ENCODE data around the gene RUNX3. TPM values are rescaled to one million over a fixed set of nuclear protein-coding genes. Genes with fewer than 3 reads are reported as not detected.

RUNX3 gene
- total and polyA plus RNA-seq, 2 donors (not counting 1 experiment from before 2014, with no cell fraction given) = 0.48 to 0.66 TPM

- Histone ChIP-seq H3K79me2 (ENCODE audit: control insufficient read depth, insufficient read depth, low read length) (no peaks in the 10 kb centered on the region), H3K9me3 (ENCODE audit: control insufficient read depth, insufficient read depth, low read depth, low read length) (no peaks in the 10 kb centered on the region), H4K20me1 (ENCODE audit: control insufficient read depth, extremely low read depth, insufficient read depth, low read length) (no peaks in the 10 kb centered on the region), H3K4me2 (ENCODE audit: extremely low read depth, insufficient read depth, low read length) (no peak overlapping the region), H3K4me1 (ENCODE audit: control insufficient read depth, extremely low read depth, insufficient read depth, low read length) (no peaks in the 10 kb centered on the region), H3K4me3 (replicated peaks in 1 of 4; ENCODE audit: control extremely low read depth in 1 of 4, insufficient read depth in 1 of 4, low read depth in 3 of 4, low read length in 4 of 4) (no peak overlapping the region), H2AFZ (ENCODE audit: low read length) (no peak overlapping the region), H3K27ac (ENCODE audit: insufficient read depth, low read length) (no peak overlapping the region), H3K9ac (ENCODE audit: insufficient read depth, low read length) (no peak overlapping the region), H3K36me3 (ENCODE audit: control insufficient read depth, insufficient read depth, low read length) (no peaks in the 10 kb centered on the region), H3K27me3 (ENCODE audit: control insufficient read depth, insufficient read depth, low read length) (peaks cover 3% of the 10 kb centered on the region)
- no peak for DNase-seq (ENCODE audit: low read depth in 2 of 2)
- TF ChIP-seq EZH2 (IDR thresholded peaks at IDR 0.05; ENCODE audit: low read length, missing control alignments) (no peak), CTCF (conservative IDR thresholded peaks at IDR 0.05 in 1 of 2, IDR thresholded peaks at IDR 0.05 in 1 of 2; ENCODE audit: low read depth in 1 of 2, low read length in 2 of 2) (no peak)
Measured at GRCh38 chr1:24884751-24885150, 45.3 kb downstream of the RUNX3 start.

GRCh38 chr1:24881034-24881433, 49.0 kb downstream of the RUNX3 start:
- no peak overlapping the region for H3K9ac ChIP-seq (ENCODE audit: insufficient read depth, low read length)
- H3K36me3 ChIP-seq (ENCODE audit: control insufficient read depth, insufficient read depth, low read length) = no peaks in the 10 kb centered on the region
- DNase-seq (ENCODE audit: low read depth in 2 of 2) = no peak
- no peak overlapping the region for H3K27ac ChIP-seq (ENCODE audit: insufficient read depth, low read length)
- H3K27me3 ChIP-seq (ENCODE audit: control insufficient read depth, insufficient read depth, low read length) = peaks cover 3% of the 10 kb centered on the region
- no peaks in the 10 kb centered on the region for H4K20me1 ChIP-seq (ENCODE audit: control insufficient read depth, extremely low read depth, insufficient read depth, low read length)
- no peaks in the 10 kb centered on the region for H3K4me1 ChIP-seq (ENCODE audit: control insufficient read depth, extremely low read depth, insufficient read depth, low read length)
- no peaks in the 10 kb centered on the region for H3K79me2 ChIP-seq (ENCODE audit: control insufficient read depth, insufficient read depth, low read length)
- no peak overlapping the region for H3K4me2 ChIP-seq (ENCODE audit: extremely low read depth, insufficient read depth, low read length)
- H3K9me3 ChIP-seq (ENCODE audit: control insufficient read depth, insufficient read depth, low read depth, low read length) = no peaks in the 10 kb centered on the region
- H2AFZ ChIP-seq (ENCODE audit: low read length) = no peak overlapping the region
- no peak for TF ChIP-seq EZH2 (IDR thresholded peaks at IDR 0.05; ENCODE audit: low read length, missing control alignments)
- no peak for TF ChIP-seq CTCF (conservative IDR thresholded peaks at IDR 0.05 in 1 of 2, IDR thresholded peaks at IDR 0.05 in 1 of 2; ENCODE audit: low read depth in 1 of 2, low read length in 2 of 2)
- no peak overlapping the region for H3K4me3 ChIP-seq (replicated peaks in 1 of 4; ENCODE audit: control extremely low read depth in 1 of 4, insufficient read depth in 1 of 4, low read depth in 3 of 4, low read length in 4 of 4)

- no peaks in the 10 kb centered on the region for H3K79me2 ChIP-seq (ENCODE audit: control insufficient read depth, insufficient read depth, low read length)
- H3K4me3 ChIP-seq (replicated peaks in 1 of 4; ENCODE audit: control extremely low read depth in 1 of 4, insufficient read depth in 1 of 4, low read depth in 3 of 4, low read length in 4 of 4) = no peak overlapping the region
- H3K4me1 ChIP-seq (ENCODE audit: control insufficient read depth, extremely low read depth, insufficient read depth, low read length) = no peaks in the 10 kb centered on the region
- peak in 1 of 2 donors; percentile 73 for DNase-seq (ENCODE audit: low read depth in 2 of 2)
- H3K4me2 ChIP-seq (ENCODE audit: extremely low read depth, insufficient read depth, low read length) = no peak overlapping the region
- H3K36me3 ChIP-seq (ENCODE audit: control insufficient read depth, insufficient read depth, low read length) = no peaks in the 10 kb centered on the region
- H3K9me3 ChIP-seq (ENCODE audit: control insufficient read depth, insufficient read depth, low read depth, low read length) = no peaks in the 10 kb centered on the region
- TF ChIP-seq EZH2 (IDR thresholded peaks at IDR 0.05; ENCODE audit: low read length, missing control alignments) (no peak), CTCF (conservative IDR thresholded peaks at IDR 0.05 in 1 of 2, IDR thresholded peaks at IDR 0.05 in 1 of 2; ENCODE audit: low read depth in 1 of 2, low read length in 2 of 2) (no peak)
- H3K9ac ChIP-seq (ENCODE audit: insufficient read depth, low read length) = no peak overlapping the region
- no peaks in the 10 kb centered on the region for H4K20me1 ChIP-seq (ENCODE audit: control insufficient read depth, extremely low read depth, insufficient read depth, low read length)
- no peak overlapping the region for H3K27ac ChIP-seq (ENCODE audit: insufficient read depth, low read length)
- peaks cover 3% of the 10 kb centered on the region for H3K27me3 ChIP-seq (ENCODE audit: control insufficient read depth, insufficient read depth, low read length)
- no peak overlapping the region for H2AFZ ChIP-seq (ENCODE audit: low read length)
Measured at GRCh38 chr1:24878775-24879742, 51.0 kb downstream of the RUNX3 start.

All from fibroblast of lung (primary cell).